GM21717 (cell line): ENCODE measurements around the gene ACSS1.
A peak's percentile ranks its signal among the peaks of the same experiment; 100 is the strongest.

Experiments
- ATAC-seq: cut with Tn5 transposase; IDR thresholded peaks from one replicate; pipeline ENCODE4 v1.9.1; 2021; ENCODE audit warnings: mild to moderate bottlenecking, moderate library complexity; ENCODE audit not compliant: unreplicated experiment

ACSS1 gene

DNA sequence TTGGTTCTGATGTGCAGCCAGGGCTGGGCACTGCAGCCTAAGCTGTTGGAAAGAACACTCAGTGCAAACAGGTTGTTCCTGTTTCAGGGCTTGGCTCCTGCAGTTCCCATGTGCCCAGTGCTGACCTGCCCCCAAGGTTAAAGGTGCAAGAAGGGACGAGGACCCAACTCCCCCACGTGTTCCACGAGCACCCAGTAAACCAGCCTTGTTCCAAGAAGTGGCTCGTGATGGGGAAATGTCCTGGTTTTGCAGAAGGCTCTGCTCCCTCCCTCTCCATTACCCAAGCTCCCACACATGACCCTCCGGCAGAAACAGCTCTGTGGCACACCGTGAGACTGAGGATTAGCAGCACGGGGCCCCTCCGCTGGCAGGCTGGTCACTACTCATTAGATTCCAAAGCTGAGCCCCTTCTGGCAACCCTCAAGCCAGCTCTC lies 9.4 kb downstream of the ACSS1 start:
- no peak for ATAC-seq

DNA sequence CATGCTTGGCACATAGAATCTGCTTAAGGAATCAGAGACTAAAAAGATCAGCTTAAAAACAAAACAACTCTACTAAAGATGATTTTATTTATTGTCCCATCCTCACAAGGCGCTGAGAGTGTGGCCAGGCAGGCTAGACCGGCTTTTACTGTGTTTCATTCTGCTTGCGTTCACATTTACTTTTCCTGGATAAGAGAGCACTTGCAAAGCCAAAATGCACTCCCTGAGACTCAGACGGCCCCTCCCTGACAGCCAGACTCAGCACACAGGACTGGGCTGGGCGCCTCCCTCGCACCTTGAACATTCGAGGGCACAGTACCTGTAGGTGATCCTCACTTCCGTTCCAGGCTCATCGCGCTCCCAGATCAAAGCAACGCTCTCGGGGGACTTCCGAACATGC lies 10.2 kb downstream of the ACSS1 start:
- ATAC-seq: no peak

DNA sequence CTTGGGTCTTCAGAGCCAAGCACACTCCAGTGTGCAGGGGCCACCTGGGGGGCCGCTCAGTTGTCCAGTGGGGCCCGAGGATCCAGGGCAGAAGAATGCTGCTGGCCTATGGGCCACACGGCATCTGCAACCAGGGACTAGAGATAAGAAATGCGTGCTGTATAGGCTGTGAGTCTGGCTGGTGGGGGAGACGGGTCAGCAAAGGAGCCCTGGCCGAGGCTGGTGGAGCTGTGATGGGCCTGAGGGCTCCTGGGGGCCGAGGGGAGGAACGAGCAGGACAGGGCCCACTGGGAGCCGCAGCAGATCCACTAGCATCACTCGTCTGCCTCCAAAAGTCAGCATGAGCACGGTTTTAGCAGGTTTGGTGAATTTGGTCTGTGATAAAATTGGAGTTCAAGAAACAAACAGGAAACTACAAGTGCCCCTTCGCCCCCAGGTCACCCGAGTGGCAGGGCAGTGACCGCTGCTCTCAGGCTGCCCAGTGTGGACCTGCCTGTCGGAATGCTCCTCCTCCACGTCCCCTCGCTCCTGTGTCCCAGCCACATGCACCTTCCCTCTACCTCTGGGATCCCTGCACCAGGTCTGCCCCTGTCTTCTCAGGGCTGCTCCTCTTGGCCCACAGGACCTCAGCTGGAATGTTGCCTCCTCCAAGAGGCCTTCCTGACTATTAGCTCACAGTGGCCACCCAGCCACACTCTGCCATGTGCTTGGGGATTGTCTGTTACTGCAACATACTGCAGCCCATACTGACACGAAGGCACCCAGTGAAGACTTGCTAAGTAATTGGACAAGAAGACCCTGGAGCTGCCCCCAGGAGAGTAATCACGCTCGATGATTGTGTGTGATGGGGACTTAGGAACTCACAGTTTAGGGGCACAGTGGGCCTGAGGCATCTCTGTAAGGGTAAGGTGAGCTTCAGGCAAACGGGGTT lies 10.9 kb downstream of the ACSS1 start:
- ATAC-seq: no peak

DNA sequence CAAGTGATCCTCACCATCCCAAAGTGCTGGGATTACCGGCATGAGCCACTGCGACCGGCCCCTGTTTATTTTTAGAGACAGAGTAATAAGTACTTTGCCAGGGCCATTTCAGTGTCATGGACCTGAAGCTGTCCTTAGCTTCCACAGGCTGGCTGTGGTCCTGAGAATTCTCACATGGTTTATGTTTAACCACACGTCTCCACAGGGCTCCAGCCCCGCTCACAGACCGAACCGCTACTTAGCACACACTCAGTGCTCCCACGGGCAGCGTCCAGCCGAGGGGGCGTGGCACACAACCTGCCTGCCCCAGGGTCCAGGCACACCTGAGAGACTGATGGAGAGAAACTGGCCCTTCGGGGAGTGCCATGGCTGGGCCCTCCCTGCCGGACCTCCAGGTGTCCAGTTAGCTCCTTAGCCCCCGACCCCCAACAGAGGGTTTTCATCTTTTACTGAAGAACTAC lies 11.7 kb downstream of the ACSS1 start:
- no peak for ATAC-seq

DNA sequence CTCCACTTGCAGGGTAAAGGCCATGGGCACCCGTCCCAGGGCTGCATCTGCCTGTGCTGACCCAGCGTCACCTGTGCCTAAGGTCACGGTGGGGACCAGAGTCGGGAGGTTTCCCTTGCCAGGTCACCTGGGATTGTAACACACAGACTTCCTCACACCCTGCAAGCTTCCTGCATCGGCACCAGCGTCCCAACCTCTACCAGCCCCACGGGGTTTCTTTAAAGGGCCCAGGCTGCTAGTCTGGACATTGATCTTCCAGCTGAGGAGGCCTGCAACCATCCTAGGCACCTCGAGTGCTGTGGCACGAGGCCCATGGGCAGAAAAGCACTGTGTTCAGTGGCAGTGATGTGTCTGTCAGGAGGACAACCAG lies 12.6 kb downstream of the ACSS1 start:
- no peak for ATAC-seq

DNA sequence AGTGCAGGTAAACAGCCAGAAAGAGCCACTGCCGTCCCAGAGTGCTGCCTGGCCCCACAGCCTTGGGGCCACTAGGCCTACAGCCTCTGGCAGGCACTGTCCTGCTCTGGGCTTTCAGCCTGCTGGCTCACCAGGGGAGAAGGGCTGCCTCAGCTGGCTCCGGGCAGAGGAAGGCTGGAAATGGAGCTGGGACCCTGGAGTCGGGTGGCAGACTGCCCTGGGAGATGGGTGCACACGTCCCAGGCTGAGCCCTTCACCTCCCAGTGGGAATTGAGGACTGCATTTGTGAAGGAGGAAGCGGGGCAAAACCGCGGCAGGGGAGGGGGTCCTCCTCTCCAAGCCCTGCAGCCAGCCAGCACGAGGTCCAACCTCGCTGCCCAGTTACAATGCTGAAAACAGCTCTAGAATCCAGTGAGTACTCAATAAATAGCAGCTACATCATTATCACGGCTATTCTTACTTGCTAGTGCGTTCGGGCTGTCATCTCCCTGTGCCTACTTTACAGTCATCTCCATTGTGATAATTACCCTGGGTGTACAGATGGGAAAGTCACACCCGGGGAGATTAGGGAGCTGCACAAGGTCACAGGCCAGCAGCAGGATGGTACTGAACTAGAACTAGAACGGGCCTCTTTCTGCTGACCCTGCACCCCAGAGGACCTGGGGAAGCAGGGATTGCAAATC lies 13.1 kb downstream of the ACSS1 start:
- ATAC-seq: no peak

DNA sequence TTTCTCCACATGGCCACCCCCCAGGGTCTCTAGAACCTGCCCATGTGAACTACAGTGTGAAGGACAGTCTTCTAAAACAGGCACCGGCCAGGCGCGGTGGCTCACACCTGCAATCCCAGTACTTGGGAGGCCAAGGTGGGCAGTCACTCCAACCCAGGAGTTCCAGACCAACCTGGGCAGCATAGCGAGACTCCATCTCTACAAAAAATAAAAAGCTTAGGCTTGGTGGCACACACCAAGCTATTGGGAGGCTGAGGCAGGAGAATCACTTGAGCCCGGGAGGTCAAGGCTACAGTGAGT lies 13.7 kb downstream of the ACSS1 start:
- ATAC-seq: no peak

DNA sequence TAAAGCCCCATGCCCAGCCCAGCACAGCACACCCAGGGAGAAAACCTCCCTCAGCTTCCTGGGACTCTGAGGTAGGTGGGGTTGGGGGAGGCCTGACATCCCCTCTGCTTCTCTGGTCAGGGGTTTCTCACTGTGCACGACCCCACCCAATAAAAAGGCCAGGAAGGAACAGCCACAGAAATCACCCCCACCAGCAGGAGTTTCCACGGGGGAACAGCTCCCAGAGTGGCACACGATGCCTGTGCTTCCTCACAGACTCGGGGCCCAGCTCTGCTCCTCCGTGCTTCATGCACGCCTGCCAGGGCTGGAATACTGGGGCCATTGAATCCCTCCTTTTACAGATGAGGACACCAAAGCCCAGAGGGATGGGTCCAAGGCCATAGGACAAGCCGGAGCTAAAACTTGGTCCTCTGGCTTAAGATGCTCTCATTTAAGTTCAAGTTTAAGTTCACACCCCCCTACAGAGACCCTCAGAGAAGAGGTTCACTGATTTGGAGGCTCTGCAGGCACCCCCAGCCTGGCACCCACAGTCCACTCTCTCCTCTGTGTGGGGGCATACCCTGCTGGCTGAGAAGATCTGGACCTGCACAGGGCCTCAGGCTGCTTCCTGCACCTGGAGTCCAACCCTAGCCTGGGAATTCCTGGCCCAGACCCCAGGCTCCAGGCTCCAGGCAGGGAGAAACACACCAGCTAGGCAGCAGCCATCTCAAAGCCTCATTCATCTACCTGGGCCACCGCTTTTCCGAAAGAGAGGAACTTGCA lies 14.3 kb downstream of the ACSS1 start:
- ATAC-seq: no peak

DNA sequence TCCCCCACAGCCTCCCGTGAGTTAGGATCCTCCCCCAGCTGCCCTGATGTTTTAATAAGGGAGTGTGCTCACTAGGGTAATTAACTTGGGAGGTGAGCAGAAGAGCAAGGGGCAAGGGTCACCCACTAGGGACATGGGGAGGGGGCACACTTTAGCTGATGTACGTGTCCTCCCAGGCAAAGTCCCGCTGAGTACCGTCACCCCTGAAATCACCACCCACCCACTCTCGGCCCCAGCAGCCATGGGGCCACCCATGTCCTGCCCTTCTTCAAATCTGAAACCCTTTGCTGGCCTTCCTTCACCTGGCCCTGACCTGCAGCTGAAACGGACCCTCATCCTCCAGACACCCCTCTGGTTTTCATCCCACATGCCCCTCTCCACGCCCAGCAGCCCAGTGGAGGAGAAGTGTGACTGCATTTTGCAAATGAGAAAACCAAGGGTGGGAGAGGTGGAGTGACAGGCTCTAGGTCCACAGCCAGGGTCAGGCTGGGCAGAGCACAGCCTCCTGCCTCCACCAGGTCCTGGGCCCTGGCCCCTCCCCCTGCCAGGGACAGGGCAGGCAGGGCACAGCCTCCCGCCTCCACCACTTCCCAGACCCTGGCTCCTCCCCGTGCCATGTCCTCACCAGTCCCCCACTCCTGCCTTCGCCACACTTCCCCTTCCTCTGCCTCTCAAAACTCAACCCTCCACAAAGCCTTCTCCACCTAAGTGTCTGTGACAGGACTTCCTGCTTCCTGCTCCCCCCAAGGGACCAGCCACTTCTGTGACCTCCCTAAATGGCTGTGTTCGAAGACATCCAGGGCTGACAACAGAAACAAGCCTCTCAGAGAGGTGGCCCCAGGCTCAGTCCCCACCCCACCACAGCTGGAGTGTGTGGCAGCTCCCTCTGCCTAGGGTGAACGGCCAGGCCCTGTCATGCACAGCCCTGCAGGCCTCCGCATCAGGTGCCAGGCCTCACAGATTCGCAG lies 15.1 kb downstream of the ACSS1 start:
- peak; percentile 69 for ATAC-seq

DNA sequence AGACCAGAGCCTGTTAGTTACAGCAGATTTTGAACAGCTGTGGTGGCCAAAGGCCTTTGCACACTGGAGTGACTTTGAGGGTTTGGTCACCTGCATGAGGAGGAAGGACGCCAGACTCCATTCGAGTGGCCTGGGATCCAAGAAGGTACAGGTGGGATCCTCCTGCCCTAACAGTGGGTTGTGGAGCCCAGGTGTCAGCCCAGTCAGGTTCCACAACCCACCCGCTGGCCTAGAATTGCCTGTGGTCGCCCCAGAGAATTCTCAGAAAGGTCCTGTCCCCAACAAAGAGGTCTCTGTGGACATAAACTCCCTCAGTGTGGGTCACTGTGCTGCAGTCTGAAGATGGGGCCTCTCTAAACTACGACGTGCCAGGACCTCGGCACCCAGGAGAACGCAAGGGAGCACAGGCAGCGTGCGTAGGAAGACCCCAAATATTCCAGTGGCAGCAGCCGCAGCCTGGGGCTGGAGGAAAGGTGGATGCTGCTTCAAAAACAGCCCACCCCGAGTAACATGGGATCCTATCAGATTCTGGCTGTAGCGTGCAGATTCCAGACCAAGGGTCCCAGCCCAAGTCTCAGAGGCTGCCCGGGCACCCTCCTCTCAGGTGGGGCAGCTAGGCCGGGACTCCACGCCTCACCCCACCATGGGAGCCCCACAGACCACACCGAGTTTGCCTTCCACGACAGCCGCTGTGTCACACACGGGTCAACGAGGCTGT lies 16.0 kb downstream of the ACSS1 start:
- no peak for ATAC-seq

DNA sequence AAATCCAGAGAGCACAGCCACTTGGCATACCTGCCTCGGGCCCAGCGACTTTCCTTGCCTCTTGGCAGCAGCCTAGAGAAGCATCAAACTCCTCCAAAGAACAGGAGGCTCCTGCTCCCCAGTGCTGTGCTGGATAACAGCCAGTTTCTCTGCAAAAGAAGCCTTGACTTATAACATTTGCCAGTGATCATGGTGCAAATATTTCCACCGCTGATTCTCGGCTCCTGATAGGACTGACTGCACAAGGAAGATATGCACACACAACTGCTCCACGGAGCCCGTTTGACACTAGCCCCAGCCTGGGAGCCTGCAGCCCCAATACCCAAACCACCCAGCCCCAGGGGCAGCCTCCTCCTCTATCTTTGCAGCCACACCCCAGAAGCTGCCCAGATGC lies 17.5 kb downstream of the ACSS1 start:
- ATAC-seq: no peak

DNA sequence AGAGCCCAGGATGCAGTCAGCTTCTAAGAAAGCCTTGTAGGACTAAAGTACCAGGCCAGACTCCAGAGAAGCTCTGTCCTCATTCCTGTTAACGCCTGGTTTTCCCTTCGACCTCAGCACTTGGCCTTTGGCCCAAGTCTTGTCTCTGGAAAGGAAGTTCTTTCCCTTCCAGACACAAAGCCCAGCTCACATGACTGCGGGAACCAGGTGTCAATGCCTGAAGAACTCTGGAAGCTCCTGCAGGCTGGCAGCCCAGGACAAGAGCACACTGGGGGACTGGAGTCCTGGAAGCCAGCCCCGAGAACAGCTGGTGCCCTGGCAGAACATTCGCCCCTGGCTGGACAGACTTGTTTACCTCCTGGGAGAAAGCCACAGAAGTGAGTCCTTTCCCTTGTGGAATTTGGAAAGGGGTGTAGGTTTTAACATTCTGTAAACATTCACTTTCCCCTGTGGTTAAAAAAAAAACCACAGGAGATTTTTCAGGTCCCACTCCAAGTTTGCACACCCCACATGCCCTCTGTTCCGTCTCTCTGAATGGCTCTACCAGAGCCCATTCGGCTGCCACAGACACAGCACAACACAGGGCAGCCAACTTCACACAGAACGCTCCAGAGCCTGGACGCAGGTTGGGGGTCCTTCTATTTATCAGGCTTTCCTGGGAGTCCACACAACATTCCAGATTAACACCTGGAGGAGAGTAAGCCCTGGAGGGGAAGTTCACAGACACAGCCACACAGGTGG lies 18.1 kb downstream of the ACSS1 start:
- no peak for ATAC-seq

DNA sequence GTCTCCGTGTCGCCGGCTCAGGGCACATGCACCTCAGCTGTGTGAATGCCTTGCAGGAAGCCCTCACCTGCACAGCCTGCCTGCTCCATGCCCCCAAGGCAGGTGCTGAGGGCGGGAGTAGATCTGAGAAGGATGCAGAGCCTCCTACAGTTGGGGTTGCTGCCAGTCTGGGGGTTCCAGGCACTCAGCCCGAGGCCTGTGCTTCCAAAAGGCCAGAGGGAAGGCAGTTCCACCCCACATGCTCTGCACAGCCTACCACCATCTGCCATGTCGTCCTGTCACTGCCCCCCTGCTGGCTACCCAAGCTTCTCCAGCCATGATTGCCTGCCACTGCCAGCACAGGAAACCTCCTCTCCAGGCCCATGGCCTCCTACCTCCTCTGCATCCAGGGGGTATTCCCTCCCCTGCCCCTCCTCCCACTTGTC lies 19.3 kb downstream of the ACSS1 start:
- ATAC-seq: no peak

DNA sequence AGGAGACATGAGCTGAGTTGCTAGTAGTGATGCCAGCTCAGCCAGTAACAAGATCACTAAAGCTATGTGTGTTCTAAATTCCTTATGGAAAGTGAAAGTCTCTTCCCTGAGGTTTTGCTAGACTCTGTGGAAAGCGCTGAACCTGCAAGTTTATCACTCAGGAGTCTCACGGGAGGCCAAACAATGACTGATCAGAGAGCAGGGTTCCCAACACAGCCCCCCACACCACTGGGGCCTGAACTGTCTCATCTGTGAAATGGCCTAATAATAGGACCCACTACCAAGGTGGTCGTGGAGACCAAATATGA lies 19.9 kb downstream of the ACSS1 start:
- no peak for ATAC-seq

DNA sequence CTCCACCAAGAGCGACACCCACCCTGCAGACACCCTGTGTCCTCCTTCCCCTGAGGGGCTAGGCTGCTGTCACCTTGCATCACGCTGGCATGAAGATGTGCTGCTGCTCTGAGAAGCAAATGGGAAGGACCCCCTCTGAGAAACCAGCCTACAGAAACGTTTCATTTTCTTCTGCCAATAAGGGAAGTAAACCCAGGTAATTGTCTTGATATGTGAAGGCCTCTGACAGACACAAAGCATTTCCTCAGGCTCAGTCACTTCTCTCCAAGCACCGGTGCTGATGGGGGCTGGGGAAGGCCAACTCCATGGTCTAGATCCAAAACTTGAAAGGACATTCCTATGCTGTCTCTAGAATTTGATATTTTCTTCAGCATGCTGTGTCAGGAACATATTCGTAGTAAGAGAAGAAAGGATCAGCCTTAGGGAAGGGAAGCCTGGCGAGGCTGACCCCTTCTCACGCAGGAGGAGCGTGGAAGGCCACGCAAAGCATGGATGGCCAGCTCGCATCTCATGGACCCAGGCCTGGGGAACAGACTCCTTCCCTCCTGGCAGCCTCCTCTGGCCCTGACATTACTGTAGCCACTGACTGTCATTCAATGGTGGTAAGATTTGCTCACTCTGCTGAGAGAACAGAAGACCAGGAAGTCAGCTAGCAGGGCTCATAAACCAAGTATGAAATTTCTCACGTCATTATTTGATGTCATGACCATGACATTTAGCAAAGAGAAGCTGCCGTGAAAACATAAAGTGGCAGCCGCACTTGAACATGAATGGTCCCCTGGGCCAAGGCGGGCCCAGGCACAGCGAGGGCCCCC lies 20.4 kb downstream of the ACSS1 start:
- no peak for ATAC-seq

DNA sequence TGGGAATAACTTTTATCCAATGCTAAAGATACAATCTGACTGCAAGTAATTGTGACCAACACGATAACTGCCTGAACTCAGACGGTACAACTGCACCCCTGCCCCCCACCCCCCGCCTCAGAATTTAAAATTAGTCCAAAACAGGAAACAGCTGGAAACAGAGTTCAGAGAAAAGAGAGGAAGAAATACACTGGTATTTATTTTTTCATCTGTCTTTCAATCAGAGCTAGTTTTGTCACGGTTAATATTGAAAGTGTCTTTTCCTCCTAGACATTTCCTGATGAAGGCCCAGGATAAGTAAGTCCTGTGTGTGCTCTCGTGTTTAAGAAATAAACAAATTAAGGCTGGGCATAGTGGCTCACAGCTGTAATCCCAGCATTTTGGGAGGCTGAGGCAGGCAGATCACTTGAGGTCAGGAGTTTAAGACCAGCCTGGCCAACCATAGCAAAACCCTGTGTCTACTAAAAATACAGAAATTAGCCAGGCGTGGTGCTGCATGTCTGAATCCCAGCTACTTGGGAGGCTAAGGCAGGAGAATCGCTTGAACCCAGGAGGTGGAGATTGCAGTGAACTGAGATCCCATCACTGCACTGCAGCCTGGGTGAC lies 21.5 kb downstream of the ACSS1 start:
- no peak for ATAC-seq

DNA sequence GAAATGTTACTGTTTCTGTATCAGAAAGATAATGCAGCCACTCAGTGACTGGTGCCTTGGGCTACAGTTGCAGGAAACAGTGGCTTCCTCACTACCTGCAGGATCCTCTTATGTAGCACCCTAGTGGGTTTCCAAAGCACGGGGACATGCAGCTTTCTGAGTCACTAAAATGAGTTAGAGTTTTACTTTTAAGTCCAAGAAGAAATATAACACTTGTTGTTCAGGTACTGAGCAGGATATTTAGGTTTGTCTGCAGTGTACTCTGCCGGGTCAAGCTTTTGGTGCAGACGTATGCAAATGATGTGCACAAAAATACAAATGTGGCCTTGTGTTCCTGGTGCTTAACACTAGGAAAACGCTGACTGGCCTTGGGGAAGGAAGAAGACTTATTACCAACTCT lies 22.0 kb downstream of the ACSS1 start:
- ATAC-seq: no peak

DNA sequence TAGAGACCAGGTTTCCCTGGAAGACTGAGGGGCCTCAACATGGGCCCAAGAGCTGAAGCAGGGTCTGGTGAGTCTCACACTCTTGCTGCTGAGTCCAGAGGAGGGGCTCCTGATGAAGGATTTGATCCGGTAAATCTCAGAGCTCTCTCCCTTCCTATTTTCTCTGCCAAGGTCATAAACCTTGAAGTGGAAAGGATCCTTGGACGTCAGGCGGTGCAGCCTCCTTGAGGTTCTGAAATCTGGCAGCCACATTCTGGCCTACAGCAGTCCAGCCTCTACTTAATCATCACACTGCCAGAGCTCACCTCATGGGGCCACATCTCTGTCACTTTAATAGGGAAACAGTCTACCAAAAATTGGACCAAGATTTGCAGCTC lies 24.0 kb downstream of the ACSS1 start:
- ATAC-seq: no peak
